AG04449 (cell line): ENCODE measurements around the gene GBX1.

Experiments used
- CTCF ChIA-PET: fragments of 350-600 bp; formaldehyde crosslinking; extraction: SDS; loops from one replicate; lab custom pipeline; 2021; ENCODE audit warnings: antibody characterized with exemption; lab: Yijun Ruan, JAX
- POLR2A ChIA-PET: fragments of 400-600, 350-600 bp; formaldehyde crosslinking; extraction: SDS; loops from one replicate; lab custom pipeline; 2020; ENCODE audit warnings: antibody characterized with exemption, inconsistent platforms; lab: Yijun Ruan, JAX
- DNase-seq: peaks from one replicate; pipeline ENCODE4 v3.0.0-alpha.2; 2010; ENCODE audit warnings: low read depth, low spot score
- H3K4me3 ChIP-seq: 2 replicates; pipeline ENCODE4 v1.5.1; 2011; ENCODE audit warnings: low read depth, mild to moderate bottlenecking, control low read depth, low read length
- TF ChIP-seq, protein P1 (sequence below): IDR thresholded peaks from one replicate; pipeline ENCODE4 v1.5.1; 2011; ENCODE audit warnings: mild to moderate bottlenecking, moderate library complexity, low read length, control low read depth, inconsistent platforms; ENCODE audit not compliant: insufficient read depth; ENCODE audit errors: missing control alignments

The GBX1 gene

DNA sequence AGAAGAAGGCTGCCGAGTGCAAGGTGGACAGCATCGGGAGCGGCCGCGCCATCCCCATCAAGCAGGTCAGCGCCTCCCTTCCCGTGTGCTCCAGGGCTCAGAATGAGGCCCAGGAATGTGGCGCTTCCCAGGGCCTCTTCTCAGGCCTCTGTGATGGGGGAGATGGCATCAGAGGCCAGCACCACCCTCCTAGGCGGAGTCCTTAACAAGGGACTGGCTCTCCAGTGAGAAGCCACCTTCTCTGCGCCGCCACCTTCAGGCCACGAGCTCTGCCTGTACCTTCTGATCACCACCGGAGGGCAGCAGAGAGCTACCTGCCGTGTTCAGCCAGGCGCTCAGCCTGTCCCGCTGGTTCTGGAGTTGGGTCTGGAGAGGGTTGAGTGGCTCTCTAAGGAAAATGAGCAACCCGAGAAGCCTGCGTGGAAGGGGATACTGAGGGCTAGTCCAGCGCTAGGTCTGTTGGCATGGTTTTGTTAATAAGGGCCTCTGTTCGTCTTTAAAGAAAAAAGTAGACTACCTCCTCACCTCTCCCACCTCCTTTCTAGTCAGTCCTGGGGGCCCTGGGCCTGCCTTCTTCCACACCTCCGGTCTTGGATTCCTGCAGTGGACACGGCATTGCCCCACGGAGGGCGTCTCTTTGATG, 43.6 kb downstream of the GBX1 start:
- ChIA-PET POLR2A (interaction anchor here (0.6 kb wide), 1 partner anchor 123 kb away, joined by 3 read pairs; no protein-coding TSS in a partner anchor), CTCF (interaction anchor here (0.6 to 5.0 kb wide), 48 partner anchors 9 to 228 kb away, joined by 3 to 85 read pairs (median 4); partner anchors contain the start of genes ABCF2, CHPF2 and GBX1)
- no peak for DNase-seq
- H3K4me3 ChIP-seq = no peak overlapping the region
- TF ChIP-seq, protein P1, sequence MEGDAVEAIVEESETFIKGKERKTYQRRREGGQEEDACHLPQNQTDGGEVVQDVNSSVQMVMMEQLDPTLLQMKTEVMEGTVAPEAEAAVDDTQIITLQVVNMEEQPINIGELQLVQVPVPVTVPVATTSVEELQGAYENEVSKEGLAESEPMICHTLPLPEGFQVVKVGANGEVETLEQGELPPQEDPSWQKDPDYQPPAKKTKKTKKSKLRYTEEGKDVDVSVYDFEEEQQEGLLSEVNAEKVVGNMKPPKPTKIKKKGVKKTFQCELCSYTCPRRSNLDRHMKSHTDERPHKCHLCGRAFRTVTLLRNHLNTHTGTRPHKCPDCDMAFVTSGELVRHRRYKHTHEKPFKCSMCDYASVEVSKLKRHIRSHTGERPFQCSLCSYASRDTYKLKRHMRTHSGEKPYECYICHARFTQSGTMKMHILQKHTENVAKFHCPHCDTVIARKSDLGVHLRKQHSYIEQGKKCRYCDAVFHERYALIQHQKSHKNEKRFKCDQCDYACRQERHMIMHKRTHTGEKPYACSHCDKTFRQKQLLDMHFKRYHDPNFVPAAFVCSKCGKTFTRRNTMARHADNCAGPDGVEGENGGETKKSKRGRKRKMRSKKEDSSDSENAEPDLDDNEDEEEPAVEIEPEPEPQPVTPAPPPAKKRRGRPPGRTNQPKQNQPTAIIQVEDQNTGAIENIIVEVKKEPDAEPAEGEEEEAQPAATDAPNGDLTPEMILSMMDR = peak; percentile 100

DNA sequence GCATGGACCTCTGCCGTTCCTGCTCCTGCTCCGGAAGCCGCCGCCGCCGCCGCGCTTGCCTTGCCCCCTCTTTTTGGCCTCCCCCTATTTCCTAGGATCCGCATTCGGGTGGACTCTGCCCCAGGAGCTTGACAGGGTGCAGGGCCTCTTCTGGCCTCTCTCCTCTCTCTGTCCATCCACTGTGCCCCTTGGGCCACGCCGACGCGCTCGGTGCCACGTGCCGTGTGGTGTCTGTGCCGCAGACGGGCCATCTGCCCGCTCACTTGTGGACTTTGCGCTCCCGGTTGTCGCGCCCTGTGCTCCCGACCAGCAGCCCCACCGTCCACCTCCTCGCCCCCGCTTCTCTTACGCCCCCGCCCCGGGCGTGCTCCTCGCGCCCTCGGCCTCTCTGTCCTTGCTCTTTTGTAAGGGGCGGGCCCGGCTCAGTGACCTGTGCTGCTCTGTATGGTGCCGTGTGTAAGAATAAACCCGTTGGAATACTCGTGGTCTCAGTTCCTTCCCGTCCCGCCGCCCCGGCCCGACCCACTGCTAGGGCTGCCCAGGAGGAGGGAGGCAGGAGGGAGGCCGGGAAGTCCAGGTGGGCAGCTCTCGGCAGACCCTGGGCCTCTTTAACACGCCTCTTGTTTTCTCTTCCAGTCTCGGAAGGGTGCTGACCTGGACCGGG, 44.2 kb downstream of the GBX1 start:
- TF ChIP-seq, protein P1 = no peak
- no peak for DNase-seq
- POLR2A ChIA-PET = no interaction called here
- CTCF ChIA-PET = interaction anchor here (0.6 to 5.0 kb wide), 45 partner anchors 10 to 187 kb away, joined by 3 to 85 read pairs (median 4); partner anchors contain the start of genes ABCF2, CHPF2 and GBX1
- no peak overlapping the region for H3K4me3 ChIP-seq

DNA sequence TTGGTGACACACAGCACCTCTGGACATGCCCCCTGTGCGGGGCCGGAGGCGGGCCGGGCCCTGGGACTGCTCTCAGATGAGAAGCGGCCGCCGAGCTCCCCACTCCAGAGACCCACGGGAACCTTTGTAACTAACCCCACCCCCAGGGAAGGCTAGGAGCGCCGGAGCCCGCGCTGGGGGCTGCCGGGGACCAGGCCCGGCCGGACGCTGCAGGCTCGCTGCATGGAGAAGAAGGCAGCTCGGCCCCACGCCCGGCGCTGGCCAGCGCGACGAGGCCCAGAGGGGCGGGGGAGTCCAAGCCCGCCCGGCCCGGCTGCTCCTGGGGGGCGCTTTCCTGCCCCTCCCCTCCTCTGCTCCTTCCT, 44.7 kb downstream of the GBX1 start:
- H3K4me3 ChIP-seq = no peak overlapping the region
- DNase-seq = no peak
- ChIA-PET CTCF (interaction anchor here (1.0 to 5.0 kb wide), 12 partner anchors 10 to 187 kb away, joined by 3 to 85 read pairs (median 6); partner anchors contain the start of gene GBX1), POLR2A (no interaction called here)
- TF ChIP-seq, protein P1 = no peak

DNA sequence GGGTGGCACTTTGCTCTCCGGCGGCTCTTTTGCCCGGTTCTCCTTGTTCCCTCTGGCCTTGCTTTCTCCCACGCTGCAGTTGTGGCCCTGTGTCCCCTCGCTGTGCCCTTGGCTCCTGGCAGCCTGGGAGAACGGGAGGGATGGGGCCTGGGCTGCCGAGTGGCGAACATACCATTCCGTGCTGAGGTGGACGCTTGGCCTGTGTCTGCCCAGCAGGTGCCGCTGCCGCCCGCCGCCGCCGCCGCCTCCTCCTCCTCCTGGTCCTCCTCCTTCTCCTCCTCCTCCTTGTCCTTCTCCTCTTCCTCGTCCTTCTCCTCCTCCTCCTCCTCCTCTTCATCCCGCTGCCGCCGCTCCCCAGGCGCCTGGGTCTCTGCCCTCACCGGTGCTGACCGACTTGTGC, 45.2 kb downstream of the GBX1 start:
- POLR2A ChIA-PET = no interaction called here

DNA sequence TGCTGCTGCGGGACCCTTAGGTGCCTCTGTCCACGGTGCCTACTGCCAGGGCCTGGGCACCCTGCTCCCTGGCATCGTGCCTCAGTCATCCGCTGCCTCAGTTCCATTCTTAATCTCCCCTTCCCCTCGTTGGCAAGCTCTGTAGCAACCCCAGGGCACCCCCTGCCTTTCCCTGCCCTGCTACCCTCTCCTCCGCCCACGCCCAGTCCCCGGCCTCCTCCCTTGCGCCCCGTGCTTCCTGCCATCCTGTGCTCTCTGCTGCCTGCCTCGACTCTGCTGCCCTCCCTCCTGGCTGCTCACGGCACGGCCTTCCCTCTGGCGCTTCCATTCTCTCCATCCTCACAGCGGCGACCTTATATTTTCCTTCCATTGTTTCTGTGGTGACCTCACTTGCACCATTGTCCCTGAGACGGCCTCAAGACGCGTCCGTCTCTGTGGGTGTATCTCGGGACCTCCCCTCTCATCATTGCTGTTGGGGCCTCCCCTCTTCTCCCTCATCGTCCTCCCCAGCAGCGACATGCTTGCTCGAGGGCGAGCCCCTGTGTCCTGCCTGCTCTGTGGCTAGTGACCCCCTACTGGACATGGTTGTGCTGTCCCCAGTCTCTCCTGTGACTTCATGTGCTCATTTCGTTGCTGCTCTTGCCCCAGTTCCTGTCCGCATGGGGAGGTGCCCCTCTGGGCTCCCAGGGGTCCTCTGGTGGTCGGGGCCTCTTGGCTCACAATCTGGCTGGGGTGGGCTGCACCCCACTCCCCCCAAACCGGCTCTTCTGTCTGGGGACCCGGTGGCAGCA, 45.9 kb downstream of the GBX1 start:
- TF ChIP-seq, protein P1 = no peak
- POLR2A ChIA-PET = interaction anchor here (0.8 kb wide), 1 partner anchor 12 kb away, joined by 3 read pairs; no protein-coding TSS in a partner anchor
- CTCF ChIA-PET = interaction anchor here (0.8 to 4.7 kb wide), 7 partner anchors 8 to 159 kb away, joined by 3 to 85 read pairs (median 4); no protein-coding TSS in a partner anchor
- no peak for DNase-seq
- no peak overlapping the region for H3K4me3 ChIP-seq

More for the DNA sequence above, 45.2 kb downstream of the GBX1 start:
- no peak overlapping the region for H3K4me3 ChIP-seq
- TF ChIP-seq, protein P1 = peak; percentile 10
- CTCF ChIA-PET = interaction anchor here (1.0 to 5.0 kb wide), 8 partner anchors 9 to 160 kb away, joined by 3 to 85 read pairs (median 13); partner anchors contain the start of gene GBX1
- DNase-seq = no peak
